ENCODE data around the gene ZBTB46. TPM values are rescaled to one million over a fixed set of nuclear protein-coding genes. Genes with fewer than 3 reads are reported as not detected.

ZBTB46 gene
- total RNA-seq, 1 experiment from 2014 or later = 1.1 TPM

DNA sequence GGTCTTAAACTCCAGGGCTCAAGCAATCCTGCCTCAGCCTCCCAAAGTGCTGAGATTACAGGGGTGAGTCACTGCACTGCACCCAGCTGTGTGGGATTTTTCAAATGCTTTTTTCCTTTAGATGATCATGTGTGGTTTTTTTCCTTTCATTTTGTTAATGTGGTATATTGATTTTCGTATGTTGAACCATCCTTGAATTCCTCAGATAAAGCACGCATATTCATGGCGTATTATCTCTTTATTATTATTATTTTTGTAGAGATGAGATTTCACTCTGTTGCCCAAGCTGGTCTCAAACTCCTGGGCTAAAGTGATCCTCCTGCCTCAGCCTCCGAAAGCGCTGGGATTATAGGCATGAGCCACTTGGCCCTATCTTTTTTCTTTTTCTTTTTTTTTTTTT lies 116.2 kb downstream of the ZBTB46 start:
- intact Hi-C loops (cut with micrococcal nuclease; ENCODE audit: unreplicated experiment) = no loop called here
- no peaks in the 10 kb centered on the region for H3K4me1 ChIP-seq (ENCODE audit: insufficient read depth, low read length, poor library complexity, severe bottlenecking)
- DNase-seq (ENCODE audit: low spot score) = no peak
- H3K27me3 ChIP-seq (replicated peaks; ENCODE audit: insufficient read depth, low read depth, low read length, poor library complexity) = no peaks in the 10 kb centered on the region
- H3K4me3 ChIP-seq (ENCODE audit: low read depth, low read length, poor library complexity, severe bottlenecking) = no peak overlapping the region
- no peak overlapping the region for H3K27ac ChIP-seq (ENCODE audit: low read depth, low read length, poor library complexity, severe bottlenecking)
- ChIA-PET CTCF (no interaction called here), POLR2A (ENCODE audit: low non-redundant PET) (no interaction called here)
- H3K36me3 ChIP-seq (ENCODE audit: insufficient read depth, low read length, poor library complexity, severe bottlenecking) = peaks cover 56% of the 10 kb centered on the region
- TF ChIP-seq EZH2 (IDR thresholded peaks at IDR 0.05; ENCODE audit: borderline replicate concordance, low read depth, low read length, poor library complexity, severe bottlenecking) = no peak
- no peak for TF ChIP-seq CTCF (conservative IDR thresholded peaks at IDR 0.05; ENCODE audit: low read depth, low read length)
- no TSS peak for BruUV-seq (replicated peaks)
- H3K9me3 ChIP-seq (ENCODE audit: low read depth, low read length, poor library complexity, severe bottlenecking) = peaks cover 26% of the 10 kb centered on the region

DNA sequence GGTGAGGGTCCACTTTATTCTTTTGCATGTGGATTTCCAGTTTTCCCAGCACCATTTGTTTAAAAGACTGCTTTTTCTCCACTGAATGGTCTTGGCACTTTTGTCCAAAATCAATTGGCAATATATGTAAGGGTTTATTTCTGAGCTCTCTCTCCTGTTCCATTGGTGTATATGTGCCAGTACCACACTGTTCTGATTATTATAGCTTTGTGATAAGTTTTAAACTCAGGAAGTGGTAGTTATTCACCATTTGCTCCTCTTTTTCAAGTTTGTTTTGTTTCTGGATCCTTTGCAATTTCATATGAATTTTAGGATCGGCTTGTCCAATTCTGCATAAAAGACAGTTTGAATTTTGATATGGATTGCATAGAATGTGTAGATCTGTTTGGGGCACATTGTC lies 118.9 kb downstream of the ZBTB46 start:
- peaks cover 13% of the 10 kb centered on the region for H3K9me3 ChIP-seq (ENCODE audit: low read depth, low read length, poor library complexity, severe bottlenecking)
- intact Hi-C loops (cut with micrococcal nuclease; ENCODE audit: unreplicated experiment) = no loop called here
- no peak overlapping the region for H3K4me3 ChIP-seq (ENCODE audit: low read depth, low read length, poor library complexity, severe bottlenecking)
- DNase-seq (ENCODE audit: low spot score) = no peak
- H3K27ac ChIP-seq (ENCODE audit: low read depth, low read length, poor library complexity, severe bottlenecking) = no peak overlapping the region
- no peaks in the 10 kb centered on the region for H3K27me3 ChIP-seq (replicated peaks; ENCODE audit: insufficient read depth, low read depth, low read length, poor library complexity)
- ChIA-PET CTCF (no interaction called here), POLR2A (ENCODE audit: low non-redundant PET) (no interaction called here)
- no peak for TF ChIP-seq CTCF (conservative IDR thresholded peaks at IDR 0.05; ENCODE audit: low read depth, low read length)
- TF ChIP-seq EZH2 (IDR thresholded peaks at IDR 0.05; ENCODE audit: borderline replicate concordance, low read depth, low read length, poor library complexity, severe bottlenecking) = no peak
- H3K4me1 ChIP-seq (ENCODE audit: insufficient read depth, low read length, poor library complexity, severe bottlenecking) = peaks cover 6% of the 10 kb centered on the region
- H3K36me3 ChIP-seq (ENCODE audit: insufficient read depth, low read length, poor library complexity, severe bottlenecking) = peaks cover 48% of the 10 kb centered on the region
- BruUV-seq (replicated peaks) = no TSS peak

DNA sequence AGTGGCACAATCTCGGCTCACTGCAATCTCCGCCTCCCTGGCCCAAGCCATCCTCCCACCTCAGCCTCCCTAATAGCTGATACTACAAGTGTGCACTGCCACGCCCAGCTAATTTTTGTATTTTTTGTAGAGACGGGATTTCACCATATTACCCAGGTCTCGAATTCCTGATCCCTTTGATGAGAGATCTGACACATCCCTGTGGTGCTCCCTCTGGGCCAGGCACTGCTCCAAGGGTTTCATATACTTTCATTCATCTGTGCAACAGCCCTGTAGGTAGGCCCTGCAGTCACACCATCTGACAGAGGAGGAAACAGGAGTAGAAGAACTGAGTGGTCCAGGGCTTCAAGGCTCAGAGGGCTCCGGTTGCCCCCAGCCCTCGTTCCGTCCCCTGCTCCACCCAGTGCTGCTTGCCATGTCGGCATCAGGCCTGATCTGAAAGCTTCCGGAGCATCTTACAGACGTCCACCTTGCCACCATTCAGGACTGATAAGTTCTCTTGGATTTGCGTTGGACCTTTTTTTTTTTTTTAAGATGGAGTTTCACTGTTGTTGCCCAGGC lies 119.9 kb downstream of the ZBTB46 start:
- H3K9me3 ChIP-seq (ENCODE audit: low read depth, low read length, poor library complexity, severe bottlenecking) = peaks cover 13% of the 10 kb centered on the region
- TF ChIP-seq EZH2 (IDR thresholded peaks at IDR 0.05; ENCODE audit: borderline replicate concordance, low read depth, low read length, poor library complexity, severe bottlenecking) = no peak
- TF ChIP-seq CTCF (conservative IDR thresholded peaks at IDR 0.05; ENCODE audit: low read depth, low read length) = no peak
- peaks cover 6% of the 10 kb centered on the region for H3K4me1 ChIP-seq (ENCODE audit: insufficient read depth, low read length, poor library complexity, severe bottlenecking)
- no peak overlapping the region for H3K4me3 ChIP-seq (ENCODE audit: low read depth, low read length, poor library complexity, severe bottlenecking)
- no peak overlapping the region for H3K27ac ChIP-seq (ENCODE audit: low read depth, low read length, poor library complexity, severe bottlenecking)
- intact Hi-C loops (cut with micrococcal nuclease; ENCODE audit: unreplicated experiment) = no loop called here
- peaks cover 50% of the 10 kb centered on the region for H3K36me3 ChIP-seq (ENCODE audit: insufficient read depth, low read length, poor library complexity, severe bottlenecking)
- ChIA-PET POLR2A (ENCODE audit: low non-redundant PET) (no interaction called here), CTCF (no interaction called here)
- H3K27me3 ChIP-seq (replicated peaks; ENCODE audit: insufficient read depth, low read depth, low read length, poor library complexity) = no peaks in the 10 kb centered on the region
- DNase-seq (ENCODE audit: low spot score) = no peak
- no TSS peak for BruUV-seq (replicated peaks)

Data from A673 (cell line).